Measurements from ENCODE around the gene KCNH2.

GRCh38 chr7:150997817-150998216 is 19.7 kb upstream of the KCNH2 start:
- TF ChIP-seq POU2F2 (IDR thresholded peaks at IDR 0.05; ENCODE audit: low read depth, low read length) (no peak), POLR2A (IDR thresholded peaks at IDR 0.05; ENCODE audit: low read depth, low read length) (no peak), POLR2AphosphoS5 (IDR thresholded peaks at IDR 0.05; ENCODE audit: low read depth, low read length) (no peak), SPI1 (IDR thresholded peaks at IDR 0.05; ENCODE audit: low read depth, low read length) (no peak), TAF1 (IDR thresholded peaks at IDR 0.05; ENCODE audit: low read depth, low read length) (no peak)
